Measurements from ENCODE around the gene DNAJC21. TPM values are rescaled to one million over a fixed set of nuclear protein-coding genes. Genes with fewer than 3 reads are reported as not detected.

DNAJC21 gene
- total and polyA plus RNA-seq, 2 donors (not counting 1 experiment from before 2014, with no cell fraction given), result 60.4 to 64.4 TPM

DNA sequence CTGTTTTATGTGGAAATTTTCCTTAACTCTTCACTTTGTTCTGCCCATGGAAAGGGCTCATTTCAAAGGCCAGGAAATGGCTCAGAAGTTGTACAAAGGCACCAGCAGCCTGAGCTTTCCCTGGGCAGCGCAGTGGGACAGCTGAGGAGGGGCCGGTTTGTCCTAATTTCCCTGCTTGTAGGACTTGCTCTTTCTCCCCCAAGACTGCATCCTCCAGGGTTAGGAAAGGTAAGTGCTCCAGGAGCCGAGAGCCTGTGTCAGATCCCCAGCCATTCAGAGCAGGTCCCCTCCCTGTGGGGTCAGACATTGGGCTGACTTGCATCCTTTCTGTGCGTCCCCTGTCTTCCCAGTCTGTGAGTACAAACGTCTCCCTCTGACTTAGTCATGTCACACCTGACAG, 74.8 kb downstream of the DNAJC21 start:
- TF ChIP-seq, protein P1, sequence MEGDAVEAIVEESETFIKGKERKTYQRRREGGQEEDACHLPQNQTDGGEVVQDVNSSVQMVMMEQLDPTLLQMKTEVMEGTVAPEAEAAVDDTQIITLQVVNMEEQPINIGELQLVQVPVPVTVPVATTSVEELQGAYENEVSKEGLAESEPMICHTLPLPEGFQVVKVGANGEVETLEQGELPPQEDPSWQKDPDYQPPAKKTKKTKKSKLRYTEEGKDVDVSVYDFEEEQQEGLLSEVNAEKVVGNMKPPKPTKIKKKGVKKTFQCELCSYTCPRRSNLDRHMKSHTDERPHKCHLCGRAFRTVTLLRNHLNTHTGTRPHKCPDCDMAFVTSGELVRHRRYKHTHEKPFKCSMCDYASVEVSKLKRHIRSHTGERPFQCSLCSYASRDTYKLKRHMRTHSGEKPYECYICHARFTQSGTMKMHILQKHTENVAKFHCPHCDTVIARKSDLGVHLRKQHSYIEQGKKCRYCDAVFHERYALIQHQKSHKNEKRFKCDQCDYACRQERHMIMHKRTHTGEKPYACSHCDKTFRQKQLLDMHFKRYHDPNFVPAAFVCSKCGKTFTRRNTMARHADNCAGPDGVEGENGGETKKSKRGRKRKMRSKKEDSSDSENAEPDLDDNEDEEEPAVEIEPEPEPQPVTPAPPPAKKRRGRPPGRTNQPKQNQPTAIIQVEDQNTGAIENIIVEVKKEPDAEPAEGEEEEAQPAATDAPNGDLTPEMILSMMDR (conservative IDR thresholded peaks at IDR 0.05 in 1 of 2, IDR thresholded peaks at IDR 0.05 in 1 of 2; ENCODE audit: low read depth in 1 of 2, low read length in 2 of 2), result no peak
- TF ChIP-seq EZH2 (IDR thresholded peaks at IDR 0.05; ENCODE audit: low read length, missing control alignments), result no peak
- no peak overlapping the region for H3K27ac ChIP-seq (ENCODE audit: insufficient read depth, low read length)
- H3K4me1 ChIP-seq (ENCODE audit: control insufficient read depth, extremely low read depth, insufficient read depth, low read length), result no peaks in the 10 kb centered on the region

DNA sequence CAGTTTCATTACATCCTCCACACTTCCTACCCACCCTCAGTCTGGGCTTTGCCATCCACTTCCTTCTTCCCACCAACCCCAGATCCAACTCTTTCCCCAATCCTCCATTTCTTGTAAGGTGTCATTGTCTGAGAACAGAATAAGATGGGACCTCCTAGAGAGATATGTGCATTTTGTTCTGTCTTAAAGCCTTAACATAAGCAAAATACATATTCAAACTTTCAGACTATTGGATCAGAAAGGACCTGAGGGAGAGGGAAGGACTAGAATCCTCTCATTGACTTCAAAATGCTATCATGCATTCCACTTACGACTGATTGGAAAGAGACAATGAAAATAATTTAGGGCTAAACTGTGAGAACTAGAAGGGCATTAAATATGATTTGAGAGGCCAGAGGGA, 75.4 kb downstream of the DNAJC21 start:
- Histone ChIP-seq H3K36me3 (ENCODE audit: control insufficient read depth, insufficient read depth, low read length) (no peaks in the 10 kb centered on the region), H3K9me3 (ENCODE audit: control insufficient read depth, insufficient read depth, low read depth, low read length) (no peaks in the 10 kb centered on the region), H3K79me2 (ENCODE audit: control insufficient read depth, insufficient read depth, low read length) (no peaks in the 10 kb centered on the region), H2AFZ (ENCODE audit: low read length) (no peak overlapping the region), H3K4me1 (ENCODE audit: control insufficient read depth, extremely low read depth, insufficient read depth, low read length) (no peaks in the 10 kb centered on the region), H3K27ac (ENCODE audit: insufficient read depth, low read length) (no peak overlapping the region), H3K4me3 (replicated peaks in 1 of 4; ENCODE audit: control extremely low read depth in 1 of 4, insufficient read depth in 1 of 4, low read depth in 3 of 4, low read length in 4 of 4) (no peak overlapping the region), H3K27me3 (ENCODE audit: control insufficient read depth, insufficient read depth, low read length) (no peaks in the 10 kb centered on the region), H3K9ac (ENCODE audit: insufficient read depth, low read length) (no peak overlapping the region), H3K4me2 (ENCODE audit: extremely low read depth, insufficient read depth, low read length) (no peak overlapping the region), H4K20me1 (ENCODE audit: control insufficient read depth, extremely low read depth, insufficient read depth, low read length) (no peaks in the 10 kb centered on the region)
- no peak for DNase-seq (ENCODE audit: low read depth in 2 of 2)
- TF ChIP-seq EZH2 (IDR thresholded peaks at IDR 0.05; ENCODE audit: low read length, missing control alignments), result no peak
- TF ChIP-seq, protein P1 (conservative IDR thresholded peaks at IDR 0.05 in 1 of 2, IDR thresholded peaks at IDR 0.05 in 1 of 2; ENCODE audit: low read depth in 1 of 2, low read length in 2 of 2), result no peak

More for the DNA sequence above, 74.8 kb downstream of the DNAJC21 start:
- Histone ChIP-seq H3K27me3 (ENCODE audit: control insufficient read depth, insufficient read depth, low read length) (peaks cover under 1% of the 10 kb centered on the region), H2AFZ (ENCODE audit: low read length) (no peak overlapping the region), H3K9me3 (ENCODE audit: control insufficient read depth, insufficient read depth, low read depth, low read length) (no peaks in the 10 kb centered on the region), H3K4me3 (replicated peaks in 1 of 4; ENCODE audit: control extremely low read depth in 1 of 4, insufficient read depth in 1 of 4, low read depth in 3 of 4, low read length in 4 of 4) (no peak overlapping the region), H3K79me2 (ENCODE audit: control insufficient read depth, insufficient read depth, low read length) (no peaks in the 10 kb centered on the region), H3K9ac (ENCODE audit: insufficient read depth, low read length) (no peak overlapping the region), H3K36me3 (ENCODE audit: control insufficient read depth, insufficient read depth, low read length) (no peaks in the 10 kb centered on the region), H4K20me1 (ENCODE audit: control insufficient read depth, extremely low read depth, insufficient read depth, low read length) (no peaks in the 10 kb centered on the region), H3K4me2 (ENCODE audit: extremely low read depth, insufficient read depth, low read length) (no peak overlapping the region)
- no peak for DNase-seq (ENCODE audit: low read depth in 2 of 2)

Other genes with a start within 250 kb of the DNAJC21 start
- gene TTC23L, start 90.4 kb upstream of the DNAJC21 start, total RNA-seq, result 0.26 and 0.33 TPM in 2 replicates
- gene TTC23L, start 90.4 kb upstream of the DNAJC21 start, polyA plus RNA-seq, result 0.19 and 0.24 TPM in 2 replicates
- gene RAD1, start 14.1 kb upstream of the DNAJC21 start, total RNA-seq, result 69.6 and 123 TPM in 2 replicates
- gene RAD1, start 14.1 kb upstream of the DNAJC21 start, polyA plus RNA-seq, result 40.4 and 46.9 TPM in 2 replicates
- gene BRIX1, start 13.8 kb upstream of the DNAJC21 start, total RNA-seq, result 40.8 and 46.9 TPM in 2 replicates
- 42.3 and 84.2 TPM in 2 replicates for gene BRIX1, start 13.8 kb upstream of the DNAJC21 start, polyA plus RNA-seq
- gene AGXT2, start 118.4 kb downstream of the DNAJC21 start, total RNA-seq, result not detected in 2 replicates
- not detected in 2 replicates for gene AGXT2, start 118.4 kb downstream of the DNAJC21 start, polyA plus RNA-seq

All from fibroblast of lung (primary cell).